ENCODE data around the gene KCNIP3.

The KCNIP3 gene

DNA sequence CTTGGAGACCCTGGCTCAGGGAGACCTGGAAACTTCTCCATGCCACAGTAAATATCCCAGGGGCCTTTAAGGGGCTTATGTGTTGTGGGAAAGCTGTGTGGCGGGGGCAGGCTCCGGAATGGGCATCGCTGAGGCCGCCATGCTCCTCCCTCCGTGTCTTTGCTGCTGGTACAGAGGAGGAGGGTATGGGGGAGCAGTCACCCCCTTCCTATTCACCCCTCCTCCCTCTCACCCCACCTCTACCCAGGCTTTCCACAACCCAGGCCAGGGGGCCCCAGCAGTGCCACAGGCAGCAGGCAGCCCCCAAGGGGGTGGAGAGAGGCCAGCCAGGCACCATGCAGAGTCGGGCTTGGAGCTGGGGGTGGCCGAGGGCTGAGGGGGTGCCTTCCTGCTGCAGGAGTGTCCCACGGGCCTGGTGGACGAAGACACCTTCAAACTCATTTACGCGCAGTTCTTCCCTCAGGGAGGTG, 77.3 kb downstream of the KCNIP3 start:
- TF ChIP-seq ZNF565 (CRISPR knock-in tag; conservative IDR thresholded peaks at IDR 0.05; ENCODE audit: low read depth) (no peak), PATZ1 (CRISPR knock-in tag; IDR thresholded peaks at IDR 0.05; ENCODE audit: borderline replicate concordance) (no peak), ESRRG (CRISPR knock-in tag; IDR thresholded peaks at IDR 0.05) (no peak), OSR1 (CRISPR knock-in tag; IDR thresholded peaks at IDR 0.05) (no peak), SNAI2 (CRISPR knock-in tag; IDR thresholded peaks at IDR 0.05) (no peak), PPARA (CRISPR knock-in tag; IDR thresholded peaks at IDR 0.05; ENCODE audit: borderline replicate concordance) (no peak), ZC3H10 (CRISPR knock-in tag; IDR thresholded peaks at IDR 0.05) (no peak), ZFP3 (CRISPR knock-in tag; IDR thresholded peaks at IDR 0.05) (no peak)

DNA sequence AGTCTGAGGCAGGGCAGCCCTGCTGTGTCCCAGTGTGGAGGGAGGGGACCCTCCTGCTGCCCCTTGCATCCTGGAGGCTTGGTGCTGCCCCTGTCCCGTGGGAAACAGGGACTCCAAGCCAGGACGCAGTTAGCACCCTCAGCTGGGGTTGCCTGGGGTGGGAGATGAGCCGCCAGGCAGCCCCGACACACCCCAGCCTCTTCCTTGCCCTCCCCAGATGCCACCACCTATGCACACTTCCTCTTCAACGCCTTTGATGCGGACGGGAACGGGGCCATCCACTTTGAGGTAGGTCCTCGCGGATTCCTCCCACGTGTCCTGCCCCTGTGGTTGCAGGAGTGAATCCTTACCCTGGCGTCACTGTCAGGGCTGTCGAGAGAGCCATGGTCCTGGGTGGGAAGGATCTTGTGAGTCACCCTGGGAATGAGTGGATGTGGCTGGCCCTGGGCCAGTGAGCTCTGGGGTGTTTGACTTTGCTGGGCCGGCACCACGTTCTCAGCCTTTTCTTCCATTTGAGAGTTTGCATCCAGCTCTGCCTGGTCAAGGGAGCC, 77.8 kb downstream of the KCNIP3 start:
- no peak for ATAC-seq

More for the DNA sequence above, 77.3 kb downstream of the KCNIP3 start:
- ATAC-seq: no peak

DNA sequence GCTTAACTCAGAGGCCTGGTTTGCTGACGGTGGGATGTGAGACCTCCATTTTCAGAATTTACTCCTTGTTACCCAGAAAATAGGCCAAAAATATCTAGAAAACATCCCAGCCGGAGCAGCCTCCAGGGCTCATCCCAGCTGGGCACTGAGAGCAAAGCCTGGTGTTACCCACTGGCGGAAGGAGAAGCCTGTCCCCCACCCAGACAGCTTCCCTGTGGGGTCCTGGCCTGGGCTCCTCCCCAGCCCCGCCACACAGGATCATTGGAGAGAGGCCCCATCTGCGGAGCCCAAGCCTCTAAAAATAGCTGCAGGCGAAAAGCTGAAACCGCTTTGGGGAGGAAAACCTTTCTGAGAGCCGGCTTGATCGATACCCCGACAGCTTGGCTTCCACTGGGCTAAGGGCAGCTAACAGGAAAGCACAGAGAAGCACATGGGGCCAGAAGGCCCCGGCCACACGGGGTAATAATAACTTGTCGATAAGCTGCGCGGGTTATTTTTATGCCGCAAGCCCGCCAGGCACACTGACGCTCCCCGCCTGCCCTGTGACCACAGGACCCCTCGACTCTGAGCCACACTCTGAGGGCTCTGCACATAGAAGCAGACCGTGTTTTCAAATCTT, 78.5 kb downstream of the KCNIP3 start:
- TF ChIP-seq SNAI2 (CRISPR knock-in tag; IDR thresholded peaks at IDR 0.05): no peak
- TF ChIP-seq ZNF70 (CRISPR knock-in tag; IDR thresholded peaks at IDR 0.05): no peak
- no peak for TF ChIP-seq GLIS3 (CRISPR knock-in tag; IDR thresholded peaks at IDR 0.05)
- no peak for TF ChIP-seq TCF4 (CRISPR knock-in tag; IDR thresholded peaks at IDR 0.05; ENCODE audit: borderline replicate concordance)
- no peak for TF ChIP-seq ZFP30 (CRISPR knock-in tag; IDR thresholded peaks at IDR 0.05)
- TF ChIP-seq ZFP3 (CRISPR knock-in tag; IDR thresholded peaks at IDR 0.05): no peak
- TF ChIP-seq TSHZ2 (CRISPR knock-in tag; IDR thresholded peaks at IDR 0.05): no peak
- no peak for TF ChIP-seq CSRNP3 (CRISPR knock-in tag; IDR thresholded peaks at IDR 0.05)
- ATAC-seq: no peak

More for the DNA sequence above, 77.8 kb downstream of the KCNIP3 start:
- no peak for TF ChIP-seq CSRNP3 (CRISPR knock-in tag; IDR thresholded peaks at IDR 0.05)
- TF ChIP-seq ZFP30 (CRISPR knock-in tag; IDR thresholded peaks at IDR 0.05): no peak
- no peak for TF ChIP-seq GLIS3 (CRISPR knock-in tag; IDR thresholded peaks at IDR 0.05)
- no peak for TF ChIP-seq TOX (CRISPR knock-in tag; IDR thresholded peaks at IDR 0.05; ENCODE audit: borderline replicate concordance)
- TF ChIP-seq BACH2 (CRISPR knock-in tag; IDR thresholded peaks at IDR 0.05; ENCODE audit: borderline replicate concordance): no peak

DNA sequence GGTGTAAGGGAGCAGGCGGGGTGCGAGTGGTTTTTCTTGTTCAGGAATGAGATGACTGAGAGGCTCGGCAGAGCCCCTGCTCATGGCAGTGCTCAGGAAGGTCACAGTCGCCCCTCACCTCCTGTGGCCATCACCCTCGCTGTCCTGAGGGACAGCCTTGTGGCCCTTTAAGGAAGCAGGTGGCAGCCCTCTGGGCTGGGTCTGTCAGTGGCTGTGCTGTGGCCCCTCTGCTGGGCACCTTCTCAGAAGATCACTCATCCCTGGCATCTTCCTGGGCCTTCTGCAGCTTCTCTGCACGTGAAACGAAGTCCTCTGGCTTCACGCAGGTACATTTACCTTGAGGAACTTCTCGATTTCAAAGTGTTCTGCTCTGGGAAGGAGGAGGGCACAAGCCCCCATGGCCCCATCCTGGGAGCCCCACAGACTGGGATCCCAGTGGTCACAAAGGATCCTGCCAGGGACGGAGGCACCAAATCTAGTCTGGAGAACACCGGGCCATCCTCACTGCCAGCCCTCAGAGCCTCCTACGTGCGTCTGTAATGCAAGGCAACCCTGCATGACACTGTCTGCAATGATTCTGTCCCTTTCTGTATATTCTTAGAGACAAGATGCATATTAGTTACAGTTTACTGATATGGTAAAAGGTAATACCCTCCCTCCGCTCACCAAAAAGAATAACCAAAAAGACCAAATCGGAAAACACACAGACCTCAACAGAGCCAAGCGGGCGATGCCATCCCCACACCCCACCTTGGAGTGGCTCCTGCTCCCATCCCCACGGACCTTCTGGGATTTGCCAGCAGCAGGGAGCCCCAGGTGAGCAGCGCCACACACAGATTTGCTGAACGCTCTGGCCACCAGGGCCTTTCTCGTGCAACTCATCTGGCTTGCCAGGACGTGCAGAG, 79.4 kb downstream of the KCNIP3 start:
- ATAC-seq: no peak
- no peak for TF ChIP-seq ARNTL (CRISPR knock-in tag; IDR thresholded peaks at IDR 0.05; ENCODE audit: borderline replicate concordance, low read depth)
- TF ChIP-seq GLIS3 (CRISPR knock-in tag; IDR thresholded peaks at IDR 0.05): no peak
- no peak for TF ChIP-seq ZNF70 (CRISPR knock-in tag; IDR thresholded peaks at IDR 0.05)
- TF ChIP-seq ZNF565 (CRISPR knock-in tag; conservative IDR thresholded peaks at IDR 0.05; ENCODE audit: low read depth): no peak
- TF ChIP-seq TCF4 (CRISPR knock-in tag; IDR thresholded peaks at IDR 0.05; ENCODE audit: borderline replicate concordance): no peak
- no peak for TF ChIP-seq TOX (CRISPR knock-in tag; IDR thresholded peaks at IDR 0.05; ENCODE audit: borderline replicate concordance)
- TF ChIP-seq, protein P1, sequence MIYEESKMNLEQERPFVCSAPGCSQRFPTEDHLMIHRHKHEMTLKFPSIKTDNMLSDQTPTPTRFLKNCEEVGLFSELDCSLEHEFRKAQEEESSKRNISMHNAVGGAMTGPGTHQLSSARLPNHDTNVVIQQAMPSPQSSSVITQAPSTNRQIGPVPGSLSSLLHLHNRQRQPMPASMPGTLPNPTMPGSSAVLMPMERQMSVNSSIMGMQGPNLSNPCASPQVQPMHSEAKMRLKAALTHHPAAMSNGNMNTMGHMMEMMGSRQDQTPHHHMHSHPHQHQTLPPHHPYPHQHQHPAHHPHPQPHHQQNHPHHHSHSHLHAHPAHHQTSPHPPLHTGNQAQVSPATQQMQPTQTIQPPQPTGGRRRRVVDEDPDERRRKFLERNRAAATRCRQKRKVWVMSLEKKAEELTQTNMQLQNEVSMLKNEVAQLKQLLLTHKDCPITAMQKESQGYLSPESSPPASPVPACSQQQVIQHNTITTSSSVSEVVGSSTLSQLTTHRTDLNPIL (CRISPR knock-in tag; IDR thresholded peaks at IDR 0.05; ENCODE audit: low read depth): no peak
